ENCODE data around the gene MT3. TPM values are rescaled to one million over a fixed set of nuclear protein-coding genes. Genes with fewer than 3 reads are reported as not detected.
"Not testable (repeated sequence)": the region's sequence is repeated elsewhere in the genome, so short reads cannot be mapped to it uniquely, and the experiment has no call there.

Gene MT3
- total RNA-seq, 4 donors from 2014 or later, result not detected

DNA sequence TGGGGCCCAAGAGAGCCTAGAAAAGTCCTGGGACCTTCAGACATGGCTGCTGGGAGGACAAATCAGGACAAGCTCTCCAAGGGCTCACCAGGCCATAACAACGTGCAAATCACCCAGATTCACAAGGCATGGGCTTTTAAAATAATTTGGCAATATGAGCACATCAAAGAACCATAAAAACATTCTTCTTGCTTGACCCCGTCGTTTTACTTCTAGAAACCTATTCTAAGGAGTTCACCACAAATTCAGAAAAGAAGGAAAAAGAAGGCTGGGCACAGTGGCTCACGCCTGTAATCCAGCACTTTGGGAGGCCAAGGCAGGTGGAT, 12.1 kb upstream of the MT3 start:
- 60 to 78% methylated on average over 3 to 4 of the region's 4 CpGs for WGBS, 2 donors
- peak overlapping the region in 2 of 4 donors; percentile 34 to 43 for H3K27ac ChIP-seq
- H3K9me3 ChIP-seq, result no peaks in the 10 kb centered on the region
- TF ChIP-seq POLR2A (IDR thresholded peaks at IDR 0.05), result no peak
- TF ChIP-seq, protein P1, sequence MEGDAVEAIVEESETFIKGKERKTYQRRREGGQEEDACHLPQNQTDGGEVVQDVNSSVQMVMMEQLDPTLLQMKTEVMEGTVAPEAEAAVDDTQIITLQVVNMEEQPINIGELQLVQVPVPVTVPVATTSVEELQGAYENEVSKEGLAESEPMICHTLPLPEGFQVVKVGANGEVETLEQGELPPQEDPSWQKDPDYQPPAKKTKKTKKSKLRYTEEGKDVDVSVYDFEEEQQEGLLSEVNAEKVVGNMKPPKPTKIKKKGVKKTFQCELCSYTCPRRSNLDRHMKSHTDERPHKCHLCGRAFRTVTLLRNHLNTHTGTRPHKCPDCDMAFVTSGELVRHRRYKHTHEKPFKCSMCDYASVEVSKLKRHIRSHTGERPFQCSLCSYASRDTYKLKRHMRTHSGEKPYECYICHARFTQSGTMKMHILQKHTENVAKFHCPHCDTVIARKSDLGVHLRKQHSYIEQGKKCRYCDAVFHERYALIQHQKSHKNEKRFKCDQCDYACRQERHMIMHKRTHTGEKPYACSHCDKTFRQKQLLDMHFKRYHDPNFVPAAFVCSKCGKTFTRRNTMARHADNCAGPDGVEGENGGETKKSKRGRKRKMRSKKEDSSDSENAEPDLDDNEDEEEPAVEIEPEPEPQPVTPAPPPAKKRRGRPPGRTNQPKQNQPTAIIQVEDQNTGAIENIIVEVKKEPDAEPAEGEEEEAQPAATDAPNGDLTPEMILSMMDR (IDR thresholded peaks at IDR 0.05), result no peak
- H3K4me3 ChIP-seq, result no peak overlapping the region
- no peak for DNase-seq
- peaks cover 0 to 4% (median 0%) of the 10 kb centered on the region in 4 donors for H3K27me3 ChIP-seq
- peaks cover 4 to 13% (median 4%) of the 10 kb centered on the region in 3 donors for H3K4me1 ChIP-seq
- H3K36me3 ChIP-seq, result no peaks in the 10 kb centered on the region
- intact Hi-C loops (cut with DNase I), result no loop called here

DNA sequence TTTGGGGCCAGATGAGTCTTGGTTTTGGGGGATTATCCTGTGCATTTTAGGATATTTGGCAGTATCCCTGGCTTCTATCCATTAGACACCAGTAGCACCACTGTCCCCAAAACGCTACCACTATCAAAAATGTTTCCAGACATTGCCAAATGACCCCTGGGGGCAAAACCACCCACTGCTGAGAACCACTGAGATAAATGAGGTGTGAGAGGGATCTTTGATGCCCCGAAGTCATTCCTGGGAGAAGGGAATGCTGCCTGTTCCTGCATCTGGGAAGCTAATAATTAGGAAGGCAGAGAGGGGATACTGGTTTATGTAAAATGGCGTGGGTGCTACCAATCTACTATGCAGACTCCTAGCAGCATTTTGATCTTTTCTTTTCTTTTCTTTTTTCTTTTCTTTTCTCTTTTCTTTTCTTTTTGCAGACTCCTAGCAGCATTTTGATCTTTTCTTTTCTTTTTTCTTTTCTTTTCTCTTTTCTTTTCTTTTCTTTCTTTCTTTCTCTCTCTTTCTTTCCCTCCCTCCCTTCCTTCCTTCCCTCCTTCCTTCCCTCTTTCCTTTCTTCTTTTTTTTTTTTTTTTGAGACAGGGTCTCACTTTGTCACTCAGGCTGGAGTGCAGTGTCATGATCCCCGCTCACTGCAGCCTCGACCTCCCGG, 8.8 kb upstream of the MT3 start:
- Histone ChIP-seq H3K27me3 (peaks cover 0 to 9% (median 0%) of the 10 kb centered on the region in 4 donors), H3K36me3 (no peaks in the 10 kb centered on the region), H3K4me1 (peaks cover 4 to 13% (median 4%) of the 10 kb centered on the region in 3 donors), H3K27ac (no peak overlapping the region), H3K4me3 (no peak overlapping the region), H3K9me3 (no peaks in the 10 kb centered on the region)
- 75 to 79% methylated on average over 6 of the region's 6 CpGs for WGBS, 2 donors
- intact Hi-C loops (cut with DNase I), result loop anchor here (10.0 kb wide), 1 partner anchor 124 kb away; no protein-coding TSS in a partner anchor
- no peak for DNase-seq
- no peak for TF ChIP-seq POLR2A (IDR thresholded peaks at IDR 0.05)

DNA sequence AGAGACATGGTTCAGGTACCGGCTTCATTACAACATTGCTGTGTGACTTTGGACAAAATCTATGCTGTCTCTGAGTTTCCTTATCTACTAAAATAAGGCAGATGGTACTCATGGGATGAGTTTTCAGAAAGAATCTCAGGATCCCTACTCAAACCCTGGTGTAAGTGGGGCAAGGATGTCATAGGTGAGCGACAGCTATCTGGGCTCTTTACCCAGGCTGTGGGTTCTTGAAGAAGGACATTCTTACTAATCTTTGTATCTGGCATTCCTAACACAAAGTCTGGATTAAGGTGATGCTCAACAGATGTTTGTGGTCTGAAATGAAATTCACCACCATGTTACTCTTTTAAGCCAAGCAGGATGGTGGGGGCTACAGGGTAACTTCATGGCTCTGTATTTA, 6.4 kb upstream of the MT3 start:
- intact Hi-C loops (cut with DNase I), result loop anchor here (10.0 kb wide), 1 partner anchor 122 kb away; no protein-coding TSS in a partner anchor
- DNase-seq, H3K4me1 ChIP-seq, H3K9me3 ChIP-seq, H3K4me3 ChIP-seq, H3K36me3 ChIP-seq, H3K27ac ChIP-seq: not testable (repeated sequence)
- peaks cover 0 to 33% (median 0%) of the 10 kb centered on the region in 4 donors for H3K27me3 ChIP-seq
- 100% methylated on average over 1 of the region's 2 CpGs for whole genome bisulfite sequencing, 2 donors

DNA sequence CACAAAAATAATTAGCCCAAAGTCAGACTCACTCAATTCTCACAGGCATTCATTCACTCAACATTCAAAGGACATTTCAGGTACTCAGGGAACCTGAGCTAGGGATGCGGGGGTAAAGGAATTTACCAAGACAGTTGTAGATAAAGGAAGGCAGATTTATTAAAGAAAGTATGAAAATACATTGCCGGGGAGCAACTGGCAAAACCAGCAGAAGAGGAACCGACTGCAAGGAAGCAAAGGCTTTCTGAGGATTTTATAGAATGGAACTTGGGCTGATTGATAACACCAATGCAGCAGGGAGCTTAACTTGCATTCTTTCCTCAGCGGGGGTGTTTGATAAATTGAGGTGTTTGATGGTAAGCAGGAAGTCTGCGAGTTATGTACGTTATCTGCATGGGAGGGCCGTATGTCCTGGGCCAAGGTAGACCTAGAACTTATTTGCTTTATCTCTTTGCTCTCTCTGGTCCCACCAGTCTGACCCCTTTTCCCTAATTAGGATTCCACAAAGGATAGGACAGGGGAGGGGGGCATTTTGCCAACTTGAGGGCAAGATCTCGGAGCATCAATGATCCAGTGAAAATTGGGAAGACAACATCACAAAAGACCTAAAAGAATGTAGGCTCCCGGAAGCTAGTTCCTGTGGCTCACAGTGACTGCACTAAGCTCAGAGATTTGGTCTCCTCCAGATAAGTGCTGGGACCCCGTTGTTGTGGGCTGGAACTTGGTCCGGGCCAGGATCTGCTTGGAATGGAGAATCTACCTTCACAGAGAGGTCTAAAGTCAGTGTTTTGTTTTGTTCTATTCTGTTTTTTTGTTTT, 5.8 kb upstream of the MT3 start:
- no peak overlapping the region for H3K4me3 ChIP-seq
- H3K27ac ChIP-seq, result no peak overlapping the region
- peaks cover 0 to 39% (median 0%) of the 10 kb centered on the region in 4 donors for H3K27me3 ChIP-seq
- H3K36me3 ChIP-seq, result no peaks in the 10 kb centered on the region
- H3K9me3 ChIP-seq, result no peaks in the 10 kb centered on the region
- intact Hi-C loops (cut with DNase I), result loop anchor here (10.0 kb wide), 1 partner anchor 121 kb away; no protein-coding TSS in a partner anchor
- DNase-seq, result no peak
- H3K4me1 ChIP-seq, result no peaks in the 10 kb centered on the region
- WGBS, 2 donors, result 72 to 74% methylated on average over 9 to 10 of the region's 11 CpGs
- TF ChIP-seq, protein P1 (IDR thresholded peaks at IDR 0.05), result no peak
- no peak for TF ChIP-seq POLR2A (IDR thresholded peaks at IDR 0.05)

DNA sequence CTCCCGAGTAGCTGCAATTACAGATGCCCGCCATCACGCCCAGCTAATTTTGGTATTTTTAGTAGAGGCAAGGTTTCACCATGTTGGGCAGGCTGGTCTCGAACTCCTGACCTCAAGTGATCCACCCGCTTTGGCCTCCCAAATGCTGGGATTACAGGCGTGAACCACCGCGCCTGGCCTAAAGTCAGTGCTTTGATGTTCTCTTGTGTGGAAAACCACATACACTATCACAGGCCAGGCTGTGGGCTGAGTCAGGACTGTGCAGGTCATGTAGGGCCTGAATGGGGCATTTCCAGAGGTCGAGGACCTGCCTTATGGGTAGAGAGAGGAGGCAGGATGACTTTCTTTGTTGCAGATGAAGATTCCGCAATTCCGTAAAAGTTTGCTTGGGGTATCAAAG, 5.1 kb upstream of the MT3 start:
- WGBS, 2 donors, result 81 to 85% methylated on average over 7 to 11 of the region's 11 CpGs
- no peak for TF ChIP-seq POLR2A (IDR thresholded peaks at IDR 0.05)
- TF ChIP-seq, protein P1 (IDR thresholded peaks at IDR 0.05), result no peak
- peaks cover 2 to 6% (median 4%) of the 10 kb centered on the region in 3 donors for H3K4me1 ChIP-seq
- DNase-seq, result no peak
- H3K4me3 ChIP-seq, result no peak overlapping the region
- no peak overlapping the region for H3K27ac ChIP-seq
- no peaks in the 10 kb centered on the region for H3K9me3 ChIP-seq
- no peaks in the 10 kb centered on the region for H3K36me3 ChIP-seq
- H3K27me3 ChIP-seq, result peaks cover 0 to 47% (median 5%) of the 10 kb centered on the region in 4 donors
- intact Hi-C loops (cut with DNase I), result loop anchor here (10.0 kb wide), 1 partner anchor 121 kb away; no protein-coding TSS in a partner anchor

DNA sequence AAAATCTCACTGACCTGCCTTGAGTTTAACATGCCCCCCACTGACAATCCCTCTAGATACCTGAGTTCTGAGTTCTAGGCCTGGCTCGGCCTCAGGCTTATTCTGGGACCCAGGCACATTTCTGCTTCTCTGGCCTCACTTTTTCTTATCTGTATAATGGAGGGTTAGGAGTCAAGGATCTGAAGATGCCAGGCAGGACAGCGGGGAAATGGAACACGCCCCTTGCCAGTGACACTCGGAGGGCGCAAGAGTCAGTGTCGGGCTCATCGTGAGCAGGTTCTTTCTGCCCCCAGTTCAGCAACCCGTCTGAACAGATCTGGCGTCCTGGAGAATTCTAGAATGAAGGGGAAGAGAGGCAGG, 567 bp upstream of the MT3 start:
- Histone ChIP-seq H3K27me3 (peaks cover 6 to 69% (median 11%) of the 10 kb centered on the region in 4 donors), H3K36me3 (no peaks in the 10 kb centered on the region), H3K4me3 (peak overlapping the region; percentile 23 to 65 (median 38)), H3K4me1 (peaks cover 8 to 13% (median 8%) of the 10 kb centered on the region in 3 donors), H3K27ac (no peak overlapping the region), H3K9me3 (no peaks in the 10 kb centered on the region)
- WGBS, 2 donors, result 25 to 57% methylated on average over 4 to 9 of the region's 9 CpGs
- intact Hi-C loops (cut with DNase I), result loop anchor here (10.0 kb wide), 1 partner anchor 116 kb away; no protein-coding TSS in a partner anchor
- no peak for DNase-seq
- TF ChIP-seq, protein P1 (IDR thresholded peaks at IDR 0.05), result no peak
- TF ChIP-seq POLR2A (IDR thresholded peaks at IDR 0.05), result no peak
